GM12873 (cell line): ENCODE results near the gene FRAS1.

ENCODE experiments used
- CTCF ChIP-seq: IDR thresholded peaks from 2 replicates; pipeline ENCODE4 v1.5.1; 2012; ENCODE audit warnings: low read depth, mild to moderate bottlenecking, moderate library complexity, low read length, control low read depth; ENCODE audit not compliant: insufficient read depth; ENCODE audit errors: missing control alignments

Gene FRAS1

GRCh38 chr4:78220283-78220682 is 163.2 kb downstream of the FRAS1 start:
- TF ChIP-seq CTCF: no peak

DNA sequence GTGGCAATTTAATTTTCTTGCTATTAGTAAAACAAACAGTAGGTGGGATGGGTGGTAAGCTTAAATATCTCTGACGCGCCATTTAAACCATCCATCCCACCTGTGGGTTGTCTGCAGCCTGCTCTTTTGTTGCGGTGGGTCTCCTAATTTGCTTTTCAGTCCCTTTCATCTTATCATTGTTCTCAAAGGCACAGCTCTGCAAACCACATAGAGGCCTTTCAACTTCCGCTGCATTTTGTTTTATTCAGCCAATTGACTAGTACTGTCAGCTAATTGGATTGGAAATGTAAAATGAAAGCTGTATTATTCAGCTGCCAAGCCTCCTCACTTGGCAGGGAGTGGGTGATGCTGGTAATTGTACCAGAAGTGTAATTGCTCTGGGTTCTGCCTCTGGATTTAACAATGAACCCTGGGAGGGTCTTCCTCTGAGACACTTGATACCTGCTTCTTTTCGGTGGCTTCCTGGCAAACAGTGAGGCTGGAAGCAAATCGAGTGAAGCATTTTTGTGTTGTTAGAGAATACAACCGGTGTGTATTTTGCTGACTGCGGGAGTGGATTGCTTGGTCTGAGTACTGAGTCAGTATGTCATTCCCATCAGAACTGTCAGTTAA is 165.6 kb downstream of the FRAS1 start:
- TF ChIP-seq CTCF: no peak

GRCh38 chr4:78225236-78225635 is 168.1 kb downstream of the FRAS1 start:
- no peak for TF ChIP-seq CTCF

- TF ChIP-seq CTCF: no peak
These were observed 169.2 kb downstream of the FRAS1 start for GRCh38 chr4:78226279-78226678.

- TF ChIP-seq CTCF: no peak
These were observed 170.4 kb downstream of the FRAS1 start for GRCh38 chr4:78227411-78228057.

DNA sequence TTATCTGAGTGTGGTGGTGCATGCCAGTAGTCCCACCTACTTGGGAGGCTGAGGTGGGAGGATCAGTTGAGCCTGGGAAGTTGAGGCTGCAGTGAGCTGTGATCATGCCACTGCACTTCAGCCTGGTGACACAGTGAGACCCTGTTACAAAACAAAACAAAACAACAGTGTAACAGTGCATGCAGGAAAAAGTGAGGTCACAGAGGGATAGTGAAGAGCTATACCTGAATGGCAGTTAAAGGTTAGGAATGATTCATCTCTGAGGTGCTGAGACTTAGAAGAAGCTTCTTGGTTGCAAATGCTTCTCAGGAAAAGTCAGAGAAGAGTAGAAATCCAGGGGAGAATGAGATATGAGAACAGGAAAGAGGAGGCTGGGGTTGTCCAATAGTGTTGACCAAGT is 178.7 kb downstream of the FRAS1 start:
- TF ChIP-seq CTCF: no peak

GRCh38 chr4:78237360-78237759 is 180.2 kb downstream of the FRAS1 start:
- TF ChIP-seq CTCF: no peak
